HG03575 (cell line): ENCODE results near the gene LRRC63.

ENCODE experiments used
- ATAC-seq: cut with Tn5 transposase; IDR thresholded peaks from one replicate; pipeline ENCODE4 v1.9.1; 2021; ENCODE audit not compliant: unreplicated experiment, insufficient number of reproducible peaks, low FRiP score; ENCODE audit errors: extremely low read depth

The LRRC63 gene

DNA sequence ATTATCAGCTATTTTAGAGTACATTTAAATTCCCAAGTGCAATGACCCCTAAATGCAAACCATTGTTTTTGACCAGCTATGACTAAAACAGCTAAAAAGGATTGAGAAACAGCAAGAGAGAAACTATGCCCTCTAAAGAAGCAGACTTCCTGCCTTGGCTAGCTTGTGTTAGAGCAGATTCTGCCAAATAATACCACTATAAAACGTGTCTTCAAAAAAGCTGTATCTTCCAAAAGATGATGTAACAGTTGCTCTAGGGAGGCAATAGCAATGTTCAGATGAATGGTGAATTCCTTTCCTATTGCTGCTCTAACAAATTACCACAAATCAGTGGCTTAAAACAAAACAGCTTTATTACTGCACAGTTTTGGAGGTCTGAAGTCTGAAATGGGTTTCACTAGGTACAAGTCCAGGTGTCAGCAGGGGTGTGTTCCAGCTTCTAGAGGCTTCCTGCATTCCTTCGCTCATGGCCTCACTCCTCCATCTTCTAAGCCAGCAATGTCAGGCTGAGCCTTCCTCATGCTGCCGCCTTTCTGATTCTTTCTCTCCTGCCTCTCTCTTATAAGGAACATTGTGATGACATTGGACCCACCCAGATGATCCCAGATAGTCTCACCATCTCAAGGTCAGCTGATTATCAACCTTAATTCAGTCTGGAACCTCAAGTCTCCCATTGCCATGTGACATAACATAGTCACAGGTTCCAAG lies 84.5 kb downstream of the LRRC63 start:
- ATAC-seq: no peak

DNA sequence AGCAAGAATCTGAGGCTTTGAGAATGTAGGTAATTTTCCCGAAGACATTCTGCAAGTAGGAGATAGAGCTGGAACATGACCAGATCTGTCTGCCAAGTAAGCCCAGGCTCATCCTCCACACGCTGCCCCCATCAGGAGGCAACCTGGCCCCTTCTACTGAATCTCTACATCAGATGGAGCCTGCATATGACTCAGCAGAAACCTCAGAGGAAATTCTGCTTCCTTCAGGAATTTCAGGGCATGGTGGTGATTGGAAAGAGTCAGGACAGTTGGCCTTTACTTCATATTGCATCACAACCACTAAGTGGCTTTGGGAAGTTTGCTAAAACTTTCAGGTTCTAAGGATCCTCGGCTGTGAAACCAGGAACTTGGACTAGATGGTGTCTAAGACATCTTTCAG lies 85.2 kb downstream of the LRRC63 start:
- no peak for ATAC-seq

DNA sequence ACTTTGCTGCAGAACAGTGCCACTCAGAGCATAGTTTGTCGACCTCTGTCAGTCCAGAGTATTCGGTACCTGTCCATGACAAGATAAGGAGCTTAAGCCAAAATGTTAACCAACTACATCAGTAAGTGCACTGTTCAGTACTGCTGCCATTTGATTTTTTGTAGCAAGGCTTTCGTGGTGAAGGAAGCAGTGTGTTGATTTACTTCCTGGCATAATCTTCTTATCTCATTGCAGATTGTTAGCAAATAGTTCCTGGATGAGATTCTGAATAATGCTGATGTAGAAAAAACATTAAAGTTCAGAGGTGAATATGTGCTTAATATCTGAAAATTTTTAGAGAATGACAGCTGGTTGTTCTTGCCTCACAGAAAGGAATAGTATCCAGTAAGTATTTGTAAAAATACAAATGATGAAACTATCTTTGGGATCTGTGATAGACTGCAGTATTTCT lies 85.7 kb downstream of the LRRC63 start:
- no peak for ATAC-seq

DNA sequence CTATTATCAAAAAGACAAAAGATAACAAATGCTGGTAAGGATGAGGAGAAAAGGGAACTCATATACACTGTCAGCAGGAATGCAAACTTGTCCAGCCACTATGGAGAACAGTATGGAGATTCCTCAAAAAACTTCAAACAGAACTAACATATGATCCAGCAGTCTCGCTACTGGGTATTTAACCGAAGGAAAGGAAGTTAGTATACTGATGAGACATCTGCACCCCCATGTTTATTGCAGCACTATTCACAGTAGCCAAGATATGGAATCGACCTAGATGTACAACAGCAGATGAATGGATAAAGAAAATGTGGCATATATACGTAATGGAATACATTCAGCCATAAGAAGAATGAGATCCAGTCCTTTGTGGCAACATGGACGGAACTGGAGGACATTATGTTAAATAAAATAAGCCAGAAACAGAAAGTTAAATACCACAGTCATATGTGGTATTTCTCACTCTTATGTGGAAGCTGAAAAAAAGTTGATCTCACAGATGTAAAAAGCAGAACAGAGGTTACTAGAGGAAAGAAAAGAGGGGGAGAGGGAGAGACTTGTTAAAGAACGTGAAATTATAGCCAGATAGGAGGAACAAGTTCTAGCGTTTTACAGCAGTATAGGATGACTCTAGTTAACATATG lies 92.1 kb downstream of the LRRC63 start:
- no peak for ATAC-seq

DNA sequence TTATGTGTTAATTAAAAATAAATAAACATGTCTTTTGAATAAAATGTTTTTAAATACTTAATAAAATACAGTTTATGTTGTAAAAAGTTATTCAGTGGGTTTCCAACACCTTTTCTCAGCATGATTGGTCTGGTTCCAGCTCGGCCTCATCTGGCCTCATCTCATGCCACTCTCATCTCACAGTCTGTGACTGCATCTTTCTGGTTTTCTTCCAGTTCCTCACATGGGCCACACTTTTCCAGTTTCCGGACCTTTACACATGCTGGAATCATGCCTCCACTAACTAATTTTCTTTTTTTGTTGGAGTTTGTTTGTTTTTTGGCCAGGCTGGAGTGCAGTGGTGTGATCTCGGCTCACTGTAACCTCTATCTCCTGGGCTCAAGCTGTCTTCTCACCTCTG lies 92.8 kb downstream of the LRRC63 start:
- ATAC-seq: no peak

DNA sequence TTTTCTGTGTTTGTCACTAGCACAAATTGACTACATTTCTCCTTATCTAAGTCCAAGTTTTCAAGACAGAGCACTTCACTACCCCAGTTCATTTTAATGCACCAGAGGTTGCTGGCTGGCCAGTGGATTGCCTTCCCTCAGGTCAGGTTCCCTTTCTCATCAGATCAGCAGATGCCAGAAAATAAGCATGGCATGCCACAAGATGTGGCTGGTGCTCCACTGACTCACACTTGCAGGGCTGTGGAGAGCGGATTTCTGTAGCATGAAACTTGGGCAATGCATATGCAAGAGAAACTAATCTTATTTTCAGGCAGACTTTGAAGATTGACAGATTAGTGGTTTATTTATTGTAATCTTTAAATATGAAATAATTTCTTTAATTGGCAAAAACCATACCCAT lies 95.8 kb downstream of the LRRC63 start:
- no peak for ATAC-seq

DNA sequence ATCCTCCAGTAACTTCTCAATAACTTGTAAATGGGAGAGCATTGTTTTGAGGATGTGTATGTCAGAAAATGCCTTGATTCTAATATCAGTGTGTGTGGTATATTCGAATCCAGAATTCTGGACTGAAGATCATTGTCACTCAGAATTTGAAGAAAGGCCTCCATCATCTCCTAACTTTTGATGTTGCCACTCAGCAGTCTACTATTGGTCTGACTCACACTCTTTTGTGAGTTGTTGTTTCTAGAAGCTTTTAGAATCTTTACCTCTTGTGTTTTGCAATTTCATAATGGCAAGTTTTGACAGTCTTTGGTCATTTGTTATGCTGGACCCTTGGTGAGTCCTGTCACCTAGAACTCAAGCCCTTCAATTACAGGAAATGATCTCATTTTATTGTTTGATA lies 98.3 kb downstream of the LRRC63 start:
- no peak for ATAC-seq

DNA sequence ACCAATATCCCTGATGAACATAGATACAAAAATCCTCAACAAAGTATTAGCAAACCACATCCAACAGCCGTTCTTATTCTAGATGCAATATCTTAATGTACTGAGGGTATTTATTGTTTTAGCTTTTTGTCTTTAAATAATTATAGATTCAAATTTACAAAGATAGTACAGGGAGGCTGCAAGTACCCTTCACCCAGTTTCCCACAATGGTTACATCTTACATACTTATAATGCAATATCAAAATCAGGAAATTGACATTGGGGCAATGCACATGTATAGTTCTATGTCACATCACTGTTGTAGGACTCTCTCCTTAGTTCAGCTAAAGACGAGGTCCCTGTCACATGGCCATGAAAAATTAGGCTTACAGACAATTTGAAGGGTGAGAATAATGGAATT lies 99.5 kb downstream of the LRRC63 start:
- no peak for ATAC-seq

DNA sequence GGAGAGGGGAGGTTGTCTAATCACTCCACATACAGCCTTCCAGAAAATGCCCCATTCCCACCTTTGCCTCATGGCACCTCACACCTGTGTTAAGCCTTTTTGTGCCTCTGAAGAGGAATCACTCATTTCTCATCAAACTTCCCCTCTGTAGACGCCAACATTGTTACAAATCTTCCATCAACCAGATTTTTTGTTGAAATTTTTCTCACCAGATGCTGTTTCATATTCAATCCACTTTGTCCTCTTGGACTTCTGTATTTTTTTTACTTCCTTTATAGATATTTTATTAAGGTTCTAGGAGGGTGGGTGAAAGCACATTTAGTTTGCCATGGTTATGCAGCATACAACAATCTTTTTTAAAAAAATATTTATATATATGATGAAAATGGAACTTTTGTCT lies 101.3 kb downstream of the LRRC63 start:
- no peak for ATAC-seq

DNA sequence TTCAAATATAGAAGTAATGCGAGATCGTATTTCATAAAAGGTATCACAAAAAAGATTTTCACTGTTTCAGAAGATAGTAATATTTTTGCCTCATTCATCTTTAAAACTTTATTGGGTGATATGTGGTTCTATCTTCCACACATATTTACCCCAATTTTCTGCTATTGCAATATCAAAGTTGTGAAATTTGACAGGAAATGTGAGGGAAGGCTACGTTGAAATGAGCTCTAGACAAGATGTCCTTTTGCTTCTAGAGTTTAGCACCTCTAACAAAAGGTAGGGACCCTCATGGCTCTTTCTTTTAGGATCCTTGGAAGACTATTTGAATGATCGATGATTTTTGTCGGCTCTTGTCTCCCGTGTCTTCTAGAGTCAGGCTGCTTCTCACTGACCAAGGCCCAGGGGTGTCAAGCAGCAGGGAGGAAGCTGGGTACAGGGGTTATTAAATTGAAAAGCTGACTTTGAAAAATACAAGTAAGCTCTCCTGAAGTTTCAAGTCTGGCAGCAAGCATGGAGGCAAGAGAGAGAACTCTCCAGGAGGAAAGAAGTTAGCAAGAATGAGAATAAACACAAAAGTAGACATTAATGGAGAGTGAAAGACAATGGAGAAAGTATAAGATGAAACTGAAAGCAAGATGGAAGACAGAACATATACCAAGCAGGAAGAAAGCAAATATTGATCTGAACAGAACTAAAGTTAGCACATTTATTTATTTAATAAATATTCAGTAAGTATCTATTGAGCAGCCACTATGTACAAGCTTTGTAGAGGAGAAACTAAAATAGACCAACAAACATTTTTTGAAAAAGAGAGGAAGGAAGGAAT lies 101.9 kb downstream of the LRRC63 start:
- ATAC-seq: no peak

DNA sequence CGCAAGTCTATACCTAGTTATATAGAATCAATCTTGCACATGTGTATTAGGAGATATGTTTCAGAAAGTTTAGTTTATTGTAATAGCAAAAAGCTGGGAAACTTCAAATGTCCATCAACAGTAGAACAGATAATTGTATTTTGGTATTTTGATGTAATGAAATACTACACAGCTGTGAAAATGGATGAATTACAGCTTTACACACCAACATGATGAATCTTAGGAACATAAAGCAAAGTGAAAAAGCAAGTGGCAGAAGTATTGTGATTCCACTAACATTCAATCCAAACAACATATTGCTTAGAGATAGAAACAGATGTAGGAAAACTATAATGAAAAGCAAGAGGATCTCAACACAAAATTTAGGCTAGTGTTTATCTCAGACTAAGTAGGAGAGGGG lies 102.9 kb downstream of the LRRC63 start:
- ATAC-seq: no peak

DNA sequence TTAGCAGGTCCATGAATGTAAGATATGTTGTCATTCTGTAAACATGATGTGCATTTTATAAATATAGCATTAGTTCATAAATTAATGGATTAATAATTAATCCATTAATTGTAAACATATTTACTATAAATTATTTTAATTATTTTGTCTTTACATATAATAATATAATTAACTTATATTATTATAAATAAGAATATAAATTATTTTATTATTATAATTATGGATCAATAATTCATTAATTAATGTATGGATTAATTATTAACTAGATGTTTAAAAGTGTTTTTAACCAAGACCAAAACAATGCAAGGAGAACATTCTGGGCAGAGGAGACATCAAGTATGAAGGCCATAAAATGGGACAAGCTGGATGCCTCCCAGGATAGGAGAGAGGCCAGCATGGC lies 103.3 kb downstream of the LRRC63 start:
- no peak for ATAC-seq

DNA sequence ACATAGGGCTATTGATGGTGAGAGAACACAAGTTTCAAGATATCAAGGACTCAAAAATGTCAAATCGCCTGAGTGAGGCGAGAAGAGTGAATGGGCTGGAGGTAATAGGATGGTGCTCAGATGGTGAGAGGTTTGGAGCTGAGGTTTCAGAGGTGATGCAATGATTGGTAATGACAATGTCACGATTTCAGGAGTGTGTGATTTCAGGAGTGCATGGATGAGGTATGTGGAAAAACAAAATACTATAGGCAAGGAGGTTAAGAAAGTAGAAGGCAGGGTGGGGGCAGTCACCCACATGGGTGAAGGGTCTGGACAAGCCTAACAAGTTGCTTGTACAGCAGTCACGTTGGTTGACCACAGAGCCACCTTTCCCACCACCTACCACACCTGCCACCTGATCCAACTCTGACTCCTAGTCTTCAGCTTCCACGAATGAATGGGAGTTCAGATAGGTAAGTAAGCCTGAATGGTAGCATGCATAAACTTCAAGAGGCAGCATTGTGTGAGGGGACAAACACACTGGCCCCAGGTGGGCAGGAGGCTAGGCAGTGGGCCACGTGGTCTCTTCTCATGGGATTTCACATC lies 103.9 kb downstream of the LRRC63 start:
- no peak for ATAC-seq

DNA sequence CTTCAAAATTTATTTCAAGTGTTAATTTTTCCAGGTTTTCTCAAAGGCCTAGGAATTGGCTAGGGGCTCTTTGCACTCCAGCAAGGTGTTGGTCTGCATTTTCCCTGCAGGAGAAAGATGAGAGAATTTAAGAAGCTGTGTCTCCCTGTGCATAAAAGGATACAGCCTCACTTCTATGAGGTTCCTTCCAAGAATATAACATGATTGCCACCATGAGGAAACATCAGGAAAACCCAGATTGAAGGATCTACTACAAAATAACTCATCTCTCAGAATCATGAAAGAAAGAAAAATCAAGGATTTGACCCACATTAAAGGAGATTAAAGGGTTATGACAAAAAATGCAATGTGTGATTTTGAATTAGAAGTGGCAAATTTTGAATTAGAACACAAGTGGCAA lies 105.4 kb downstream of the LRRC63 start:
- no peak for ATAC-seq

DNA sequence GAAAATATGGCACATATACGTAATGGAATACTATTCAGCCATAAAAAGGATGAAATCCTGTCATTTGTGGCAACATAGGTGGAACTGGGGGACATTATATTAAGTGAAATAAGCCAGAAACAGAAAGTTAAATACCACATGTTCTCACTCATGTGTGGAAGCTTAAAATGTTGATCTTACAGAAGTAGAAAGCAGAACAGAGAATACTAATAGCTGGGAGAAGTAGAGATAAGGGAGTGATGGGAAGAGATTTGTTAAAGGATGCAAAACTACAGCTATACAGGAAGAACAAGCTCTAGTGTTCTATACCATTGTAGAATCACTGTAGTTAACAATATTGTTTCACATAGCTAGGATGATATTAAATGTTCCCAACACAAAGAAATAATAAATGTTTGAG lies 107.3 kb downstream of the LRRC63 start:
- no peak for ATAC-seq

DNA sequence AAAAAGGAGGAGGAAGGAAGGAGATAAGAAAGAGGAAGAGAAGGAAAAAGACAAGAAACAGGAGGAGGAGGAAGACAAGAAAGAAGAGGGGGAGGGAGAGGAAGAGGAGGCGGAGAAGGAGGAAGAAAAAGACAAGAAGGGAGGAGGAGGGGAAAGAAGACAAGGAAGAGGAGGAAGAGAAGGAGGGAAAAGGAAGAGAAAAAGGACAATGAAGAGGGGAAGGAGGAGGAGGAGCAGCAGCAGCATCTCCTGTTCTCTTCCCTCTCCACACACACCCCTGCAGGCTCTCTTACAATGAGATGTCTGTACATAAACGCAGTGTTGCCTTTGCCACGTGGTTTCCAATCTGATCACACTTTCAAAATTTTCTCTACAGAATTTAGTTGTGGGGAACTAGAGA lies 108.7 kb downstream of the LRRC63 start:
- no peak for ATAC-seq

DNA sequence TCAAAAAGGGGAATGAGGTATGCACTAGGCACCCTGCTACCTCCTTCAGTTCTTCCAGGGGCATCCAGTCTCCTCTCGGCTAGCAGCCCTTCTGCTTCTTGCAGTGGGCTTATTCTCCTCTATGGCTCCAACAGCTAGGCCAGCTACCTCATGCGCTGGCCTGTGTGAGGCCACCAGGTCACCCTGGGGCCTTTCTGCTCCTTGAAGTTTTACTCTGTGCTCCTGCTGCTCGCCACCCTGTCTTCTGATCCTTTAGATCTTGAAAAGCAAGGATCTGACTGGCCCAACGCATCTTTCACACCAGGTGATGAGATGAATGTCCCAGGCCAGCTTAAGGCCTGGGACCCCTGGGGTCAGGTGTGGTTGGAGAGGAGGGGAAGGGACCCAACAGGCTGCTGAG lies 109.1 kb downstream of the LRRC63 start:
- ATAC-seq: no peak

DNA sequence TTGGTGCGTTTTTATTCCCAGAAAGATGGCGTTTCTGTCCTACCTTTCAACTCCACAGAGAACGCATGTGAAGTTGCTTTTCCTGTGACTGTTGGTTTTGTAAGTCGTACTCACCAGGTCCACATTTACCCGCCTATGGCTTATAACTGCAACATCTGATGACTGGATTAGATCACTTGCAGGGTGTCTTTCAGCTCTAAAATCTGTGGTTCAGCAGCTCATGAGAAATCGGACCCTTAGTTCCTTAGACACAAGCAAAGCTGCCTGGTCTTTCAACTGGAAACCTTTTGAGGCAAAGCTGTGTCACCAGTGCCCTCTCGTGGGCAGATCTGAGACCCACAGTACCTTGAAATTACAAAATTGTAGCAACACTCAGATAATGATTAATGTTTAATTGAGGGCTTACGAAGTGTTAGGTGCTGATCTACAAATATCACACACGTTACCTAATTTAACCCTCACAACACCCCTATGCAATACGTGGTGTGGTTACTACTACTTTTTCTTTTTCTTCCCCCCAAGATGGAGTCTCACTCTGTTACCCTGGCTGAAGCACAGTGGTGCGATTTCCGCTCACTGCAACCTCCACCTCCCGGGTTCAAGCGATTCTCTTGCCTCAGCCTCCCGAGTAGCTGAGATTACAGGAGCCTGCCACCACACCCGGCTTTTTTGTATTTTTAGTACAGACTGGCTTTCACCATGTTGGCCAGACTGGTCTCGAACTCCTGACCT lies 109.9 kb downstream of the LRRC63 start:
- ATAC-seq: no peak

DNA sequence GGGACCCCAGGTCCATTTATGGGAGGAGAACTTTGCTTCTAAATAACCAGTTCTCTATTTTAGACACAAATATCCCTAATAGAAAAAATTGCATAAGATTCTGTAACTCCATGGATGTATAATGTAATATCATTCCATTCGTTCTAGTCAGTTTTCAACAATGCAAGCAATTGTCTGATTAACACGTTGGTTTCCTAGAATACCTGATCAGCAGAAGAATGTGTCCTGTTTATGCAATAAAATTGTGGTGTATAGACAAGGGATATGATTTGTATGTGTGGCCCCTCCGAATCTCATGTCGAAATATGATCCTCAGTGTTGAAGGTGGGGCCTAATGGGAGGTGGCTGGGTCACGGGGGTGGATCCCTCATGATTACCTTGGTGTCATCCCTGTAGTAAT lies 113.2 kb downstream of the LRRC63 start:
- no peak for ATAC-seq
